ENCODE measurements around the gene HOXC10.

DNA sequence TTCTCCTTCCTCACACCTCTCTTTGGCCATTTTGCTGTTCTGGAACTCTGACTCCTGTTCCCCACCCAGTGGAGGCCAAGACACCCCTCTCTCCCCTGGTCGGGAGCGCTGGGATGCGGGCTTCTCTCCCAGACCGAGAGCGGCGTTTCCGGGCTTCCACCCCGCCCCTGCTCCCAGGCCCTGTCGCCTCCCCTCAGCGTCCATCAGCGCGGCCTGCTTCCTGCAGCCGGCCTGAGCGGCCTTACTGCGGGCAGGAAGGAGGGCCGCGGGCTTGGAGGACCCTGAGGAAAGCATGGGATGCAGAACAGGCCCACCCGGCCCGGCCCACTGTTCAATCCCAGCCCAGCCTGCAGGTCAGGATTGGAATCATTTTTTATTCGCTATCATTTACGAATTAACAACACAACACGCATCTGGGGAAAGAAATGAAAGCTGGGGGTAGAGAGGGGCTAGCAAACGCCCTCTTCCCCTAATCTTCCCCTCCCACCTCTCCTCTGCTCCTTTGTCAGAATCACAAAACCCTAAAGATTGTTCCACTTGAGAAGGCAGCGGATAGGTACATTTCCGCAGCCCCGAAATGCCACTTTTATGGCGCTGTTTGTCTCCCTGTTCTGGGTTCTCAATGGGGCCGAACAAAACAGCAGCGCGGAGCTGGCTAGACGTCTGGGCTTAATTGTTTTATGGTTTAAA is 20.0 kb downstream of the HOXC10 start:
- TF ChIP-seq, protein P1, sequence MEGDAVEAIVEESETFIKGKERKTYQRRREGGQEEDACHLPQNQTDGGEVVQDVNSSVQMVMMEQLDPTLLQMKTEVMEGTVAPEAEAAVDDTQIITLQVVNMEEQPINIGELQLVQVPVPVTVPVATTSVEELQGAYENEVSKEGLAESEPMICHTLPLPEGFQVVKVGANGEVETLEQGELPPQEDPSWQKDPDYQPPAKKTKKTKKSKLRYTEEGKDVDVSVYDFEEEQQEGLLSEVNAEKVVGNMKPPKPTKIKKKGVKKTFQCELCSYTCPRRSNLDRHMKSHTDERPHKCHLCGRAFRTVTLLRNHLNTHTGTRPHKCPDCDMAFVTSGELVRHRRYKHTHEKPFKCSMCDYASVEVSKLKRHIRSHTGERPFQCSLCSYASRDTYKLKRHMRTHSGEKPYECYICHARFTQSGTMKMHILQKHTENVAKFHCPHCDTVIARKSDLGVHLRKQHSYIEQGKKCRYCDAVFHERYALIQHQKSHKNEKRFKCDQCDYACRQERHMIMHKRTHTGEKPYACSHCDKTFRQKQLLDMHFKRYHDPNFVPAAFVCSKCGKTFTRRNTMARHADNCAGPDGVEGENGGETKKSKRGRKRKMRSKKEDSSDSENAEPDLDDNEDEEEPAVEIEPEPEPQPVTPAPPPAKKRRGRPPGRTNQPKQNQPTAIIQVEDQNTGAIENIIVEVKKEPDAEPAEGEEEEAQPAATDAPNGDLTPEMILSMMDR (IDR thresholded peaks at IDR 0.05; ENCODE audit: poor library complexity), result no peak
- TF ChIP-seq EZH2 (IDR thresholded peaks at IDR 0.05; ENCODE audit: borderline replicate concordance) (no peak), EZH2phosphoT487 (IDR thresholded peaks at IDR 0.05; ENCODE audit: low read depth, severe bottlenecking, unreplicated experiment) (peak; percentile 27)

Data from hepatocyte (in vitro differentiated cells).